HUDEP-2 (cell line): Measurements from ENCODE around the gene HAX1.
A peak's percentile ranks its signal among the peaks of the same experiment; 100 is the strongest.
"Not testable (repeated sequence)": the region's sequence is repeated elsewhere in the genome, so short reads cannot be mapped to it uniquely, and the experiment has no call there.

Experiments
- DNase-seq, 76 experiments: peaks; one replicate each; lab custom pipeline; 2025; ENCODE audit not compliant: unreplicated experiment in 76 of 76; lab: John Stamatoyannopoulos, UW

The HAX1 gene

DNA sequence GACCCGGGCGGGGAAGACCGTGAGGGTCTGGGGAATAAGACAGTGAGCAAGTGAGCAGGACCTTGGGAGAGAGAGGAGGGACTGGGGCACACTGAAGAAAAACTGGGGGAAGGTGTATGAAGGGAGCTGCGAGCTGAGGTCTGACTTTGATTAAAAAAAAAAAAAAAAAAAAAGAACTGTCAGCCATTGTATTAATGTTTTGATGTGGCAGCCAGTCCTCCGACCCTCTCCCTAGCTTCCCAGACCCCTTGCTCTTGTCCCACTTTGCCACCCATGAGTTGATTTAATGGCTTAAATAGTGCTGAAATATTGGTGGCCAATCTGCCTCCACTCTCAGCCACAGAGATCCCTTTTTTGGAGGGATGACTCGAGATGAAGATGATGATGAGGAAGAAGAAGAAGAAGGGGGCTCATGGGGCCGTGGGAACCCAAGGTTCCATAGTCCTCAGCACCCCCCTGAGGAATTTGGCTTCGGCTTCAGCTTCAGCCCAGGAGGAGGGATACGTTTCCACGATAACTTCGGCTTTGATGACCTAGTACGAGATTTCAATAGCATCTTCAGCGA is 652 bp downstream of the HAX1 start:
- DNase-seq: no peak

DNA sequence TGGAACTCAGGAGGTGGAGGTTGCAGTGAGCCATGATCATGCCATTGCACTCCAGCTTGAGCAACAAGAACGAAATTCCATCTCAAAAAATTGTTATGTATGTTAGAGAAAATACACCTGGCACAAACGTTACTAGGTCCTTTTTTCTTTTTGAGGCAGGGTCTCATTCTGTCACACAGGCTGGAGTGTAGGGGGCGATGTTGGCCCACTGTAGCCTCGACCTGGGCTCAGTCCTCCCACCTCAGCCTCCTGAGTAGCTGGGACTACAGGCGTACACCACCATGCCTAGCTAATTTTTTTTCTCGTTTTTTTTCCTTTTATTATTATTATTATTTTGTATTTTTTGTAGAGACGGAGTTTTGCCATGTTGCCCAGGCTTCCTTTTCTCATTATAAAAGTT is 4.4 kb downstream of the HAX1 start:
- peak in 14 of 76 experiments; percentile 1 to 27 (median 10) for DNase-seq

DNA sequence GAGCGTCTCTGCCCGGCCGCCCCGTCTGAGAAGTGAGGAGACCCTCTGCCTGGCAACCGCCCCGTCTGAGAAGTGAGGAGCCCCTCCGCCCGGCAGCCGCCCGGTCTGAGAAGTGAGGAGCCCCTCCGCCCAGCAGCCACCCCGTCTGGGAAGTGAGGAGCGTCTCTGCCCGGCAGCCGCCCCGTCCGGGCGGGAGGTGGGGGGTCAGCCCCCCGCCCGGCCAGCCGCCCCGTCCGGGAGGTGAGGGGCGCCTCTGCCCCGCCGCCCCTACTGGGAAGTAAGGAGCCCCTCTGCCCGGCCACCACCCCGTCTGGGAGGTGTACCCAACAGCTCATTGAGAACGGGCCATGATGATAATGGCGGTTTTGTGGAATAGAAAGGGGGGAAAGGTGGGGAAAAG is 15.2 kb downstream of the HAX1 start:
- not testable (repeated sequence) for DNase-seq

DNA sequence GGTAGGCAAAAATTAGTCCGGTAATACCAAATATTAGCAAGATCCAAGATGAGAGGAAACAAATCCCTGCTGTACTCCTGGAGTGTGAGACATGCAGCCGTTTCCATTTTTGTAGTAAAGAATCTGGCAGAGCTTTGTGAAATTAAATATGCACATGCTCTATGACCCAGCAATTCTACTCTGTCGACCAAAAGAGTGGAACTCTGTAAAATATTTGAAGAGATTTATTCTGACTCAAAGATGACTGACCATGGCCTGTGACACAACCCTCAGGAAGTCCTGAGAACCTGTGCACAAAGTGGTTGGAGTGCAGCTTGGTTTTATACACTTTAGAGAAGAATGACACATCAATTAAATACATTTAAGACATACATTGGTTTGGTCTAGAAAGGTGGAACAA is 16.2 kb downstream of the HAX1 start:
- no peak for DNase-seq

DNA sequence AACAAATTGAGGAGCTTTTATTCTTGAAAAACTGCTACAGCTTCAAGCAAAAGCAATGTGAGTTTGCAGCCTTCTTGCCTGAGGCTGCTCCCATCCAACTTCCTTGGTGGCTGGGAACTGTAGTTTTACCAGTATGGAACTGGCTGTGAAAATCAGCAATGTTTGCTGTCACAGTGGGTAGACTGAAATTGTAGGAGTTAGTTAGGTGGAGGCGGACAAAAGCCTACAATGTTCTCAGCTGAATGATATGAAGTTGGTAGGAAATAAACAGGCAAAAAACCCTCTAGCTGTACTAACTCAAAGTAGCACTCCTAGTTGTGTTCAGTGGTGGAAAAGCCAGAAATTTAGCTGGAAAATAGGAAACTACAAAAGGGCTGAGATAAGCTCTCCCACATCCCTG is 18.5 kb downstream of the HAX1 start:
- DNase-seq: no peak

DNA sequence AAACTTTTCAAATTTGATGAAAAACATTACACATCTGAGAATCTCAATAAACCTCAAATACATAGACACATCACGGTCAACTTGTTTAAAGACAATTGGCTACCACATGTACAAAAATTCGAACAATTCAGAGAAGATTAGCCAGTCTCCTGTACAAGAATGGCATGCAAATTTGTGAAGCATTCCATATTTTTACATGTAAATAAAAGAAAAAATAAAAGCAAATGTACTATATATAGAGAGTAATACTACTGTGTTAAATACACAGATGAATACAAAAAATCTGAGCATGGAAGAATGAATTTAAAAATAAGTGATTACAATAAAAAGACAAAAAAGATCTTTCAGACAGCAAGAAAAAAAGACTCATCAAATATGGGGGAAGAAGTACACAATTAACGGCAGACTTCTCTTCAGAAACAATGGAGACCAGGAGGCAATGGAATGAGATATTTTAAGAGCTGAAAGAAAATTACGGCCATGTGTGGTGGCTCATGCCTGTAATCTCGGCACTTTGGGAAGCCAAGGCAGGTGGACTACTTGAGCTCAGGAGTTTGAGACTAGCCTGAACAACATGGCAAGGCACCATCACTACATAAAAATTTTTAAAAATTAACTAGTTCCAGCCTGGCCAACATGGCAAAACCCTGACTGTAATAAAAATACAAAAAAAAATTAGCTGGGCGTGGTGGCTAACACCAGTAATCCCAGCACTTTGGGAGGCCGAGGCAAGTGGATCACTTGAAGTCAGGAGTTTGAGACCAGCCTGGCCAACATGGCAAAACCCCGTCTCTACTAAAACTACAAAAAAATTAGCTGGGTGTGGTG is 23.2 kb downstream of the HAX1 start:
- DNase-seq: no peak

DNA sequence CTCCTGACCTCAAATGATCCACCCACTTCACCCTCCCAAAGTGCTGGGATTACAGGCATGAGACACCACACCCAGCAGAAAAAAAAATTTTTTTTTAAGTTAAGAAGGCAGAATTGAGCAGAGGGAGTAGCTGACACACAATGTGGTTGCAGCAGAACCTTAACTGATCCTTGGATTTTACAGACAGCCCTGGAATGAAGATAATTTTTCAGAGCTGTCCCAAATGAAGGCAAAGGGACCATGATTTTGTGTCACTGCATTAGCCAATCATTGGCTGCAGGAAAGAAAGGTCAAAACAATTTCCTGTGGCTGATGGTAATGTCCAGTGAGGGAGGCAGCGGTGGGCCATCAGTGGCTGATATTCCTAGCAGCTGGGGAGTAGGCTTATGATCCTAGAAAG is 29.2 kb downstream of the HAX1 start:
- DNase-seq: no peak

DNA sequence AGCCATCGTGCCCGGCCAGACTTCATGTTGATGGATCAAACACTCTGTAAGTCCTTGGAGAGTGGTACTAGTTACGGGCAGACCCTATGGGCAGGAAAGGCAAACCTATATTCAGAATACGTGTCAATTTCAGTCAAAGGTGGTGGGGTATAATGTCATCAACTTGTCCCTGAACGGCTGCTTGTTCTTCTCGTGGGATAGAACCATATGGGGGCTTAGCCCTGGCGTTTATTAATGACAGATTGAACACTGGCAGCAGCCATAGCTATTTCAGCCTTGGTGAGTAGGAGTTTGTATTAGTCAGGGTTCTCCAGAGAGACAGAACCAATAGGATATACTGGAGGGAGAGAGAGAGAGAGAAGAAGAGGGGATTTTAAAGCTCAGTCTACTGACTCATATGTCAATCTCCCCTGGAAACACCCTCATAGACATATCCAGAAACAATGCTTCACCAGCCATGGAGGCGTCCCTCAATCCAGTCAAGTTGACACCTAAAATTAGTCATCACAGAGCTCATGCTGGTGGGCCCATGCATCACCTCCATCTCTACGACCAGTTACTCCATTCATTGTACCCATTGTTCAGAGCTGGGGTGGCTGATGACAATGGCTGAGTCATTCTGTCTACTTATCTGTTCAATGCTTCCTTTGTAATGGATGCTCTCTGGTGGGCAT is 32.4 kb downstream of the HAX1 start:
- no peak for DNase-seq

DNA sequence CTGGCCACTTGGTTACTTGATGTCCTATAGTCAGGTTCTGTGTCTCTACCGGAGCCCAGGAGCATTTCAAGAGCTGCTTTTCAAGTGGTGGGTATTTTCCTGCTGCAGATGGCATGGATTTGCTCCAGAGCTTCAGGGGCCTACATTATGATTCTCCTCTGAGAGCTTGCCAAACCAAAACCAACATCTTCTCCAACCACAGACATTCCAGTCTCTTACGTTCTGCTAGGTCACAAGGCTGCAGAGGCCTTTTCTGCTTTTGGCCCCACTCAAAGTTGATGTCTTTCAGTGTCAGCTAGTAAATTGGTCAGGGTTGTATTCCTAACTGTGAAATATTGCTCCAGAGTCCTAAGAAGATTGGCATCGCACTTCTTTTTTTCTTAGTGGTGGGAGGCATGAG is 33.7 kb downstream of the HAX1 start:
- DNase-seq: no peak

DNA sequence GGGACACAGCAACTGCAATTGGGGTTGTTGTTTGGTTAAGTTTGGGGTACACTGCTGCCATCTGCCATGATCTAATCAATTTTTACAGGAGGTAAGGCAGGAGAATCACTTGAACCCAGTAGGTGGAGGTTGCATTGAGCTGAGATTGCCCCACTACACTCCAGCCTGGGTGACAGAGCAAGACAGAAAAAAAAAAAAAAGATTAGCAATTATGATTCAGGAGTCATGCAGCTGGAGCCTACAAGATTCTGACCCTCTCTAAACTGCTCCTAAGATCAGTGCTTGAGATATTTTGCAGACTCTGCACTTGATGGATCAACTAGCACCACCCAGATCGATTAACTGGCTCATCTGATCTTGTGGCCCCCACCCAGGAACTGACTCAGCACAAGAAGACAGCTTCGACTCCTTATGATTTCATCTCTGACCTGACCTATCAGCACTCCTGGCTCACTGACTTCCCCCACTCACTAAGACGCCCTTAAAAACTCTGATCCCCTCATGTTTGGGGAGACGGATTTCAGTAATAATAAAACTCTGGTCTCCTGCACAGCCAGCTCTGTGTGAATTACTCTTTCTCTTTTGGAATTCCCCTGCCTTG is 35.3 kb downstream of the HAX1 start:
- DNase-seq: peak in 24 of 76 experiments; percentile 5 to 52 (median 21)

DNA sequence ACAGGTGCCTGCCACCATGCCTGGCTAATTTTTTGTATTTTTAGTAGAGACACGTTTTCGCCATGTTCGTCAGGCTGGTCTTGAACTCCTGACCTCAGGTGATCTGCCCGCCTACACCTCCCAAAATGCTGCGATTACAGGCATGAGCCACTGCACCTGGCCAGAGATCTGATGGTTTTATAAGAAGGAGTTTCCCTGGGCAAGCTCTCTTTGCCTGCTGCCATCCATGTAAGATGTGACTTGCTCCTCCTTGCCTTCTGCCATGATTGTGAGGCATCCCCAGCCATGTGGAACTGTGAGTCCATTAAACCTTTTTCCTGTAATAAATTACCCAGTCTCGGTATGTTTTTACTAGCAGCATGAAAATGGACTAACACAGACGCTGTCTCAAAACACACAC is 36.7 kb downstream of the HAX1 start:
- DNase-seq: not testable (repeated sequence)

DNA sequence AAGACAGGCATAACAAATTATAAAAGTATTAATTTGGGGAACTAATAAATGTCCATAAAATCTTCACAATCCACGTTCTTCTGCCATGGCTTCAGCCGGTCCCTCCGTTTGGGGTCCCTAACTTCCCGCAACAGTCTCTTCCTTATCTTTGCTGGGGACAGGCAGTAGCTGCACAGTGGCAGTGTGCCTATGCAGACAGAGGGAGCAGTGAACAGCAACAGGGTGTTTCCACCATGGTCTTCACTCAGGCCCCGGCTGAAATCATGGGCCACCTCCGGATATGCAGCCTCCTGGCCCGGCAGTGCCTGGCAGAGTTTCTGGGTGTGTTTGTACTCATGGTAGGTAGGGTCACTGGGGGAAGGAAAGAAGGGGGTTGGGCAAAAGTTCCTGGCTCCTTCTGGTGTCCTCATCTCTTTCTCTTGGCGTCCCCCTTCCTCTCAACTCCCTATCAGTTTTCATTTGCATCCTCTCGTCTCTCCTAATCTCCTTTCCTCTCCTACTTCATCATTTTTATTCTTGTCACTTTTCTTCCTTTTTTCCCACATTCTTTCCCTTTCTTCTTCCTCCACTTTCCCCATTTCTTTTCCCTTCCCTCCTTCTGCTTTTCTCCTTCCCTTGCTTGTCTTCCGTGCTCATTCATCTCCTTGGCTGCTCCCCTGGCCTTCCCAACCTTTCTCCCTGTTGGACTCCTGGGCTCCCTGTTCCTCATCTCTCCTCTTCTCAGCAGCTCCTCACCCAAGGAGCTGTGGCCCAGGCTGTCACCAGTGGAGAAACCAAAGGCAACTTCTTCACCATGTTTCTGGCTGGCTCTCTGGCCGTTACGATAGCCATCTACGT is 40.0 kb downstream of the HAX1 start:
- not testable (repeated sequence) for DNase-seq

DNA sequence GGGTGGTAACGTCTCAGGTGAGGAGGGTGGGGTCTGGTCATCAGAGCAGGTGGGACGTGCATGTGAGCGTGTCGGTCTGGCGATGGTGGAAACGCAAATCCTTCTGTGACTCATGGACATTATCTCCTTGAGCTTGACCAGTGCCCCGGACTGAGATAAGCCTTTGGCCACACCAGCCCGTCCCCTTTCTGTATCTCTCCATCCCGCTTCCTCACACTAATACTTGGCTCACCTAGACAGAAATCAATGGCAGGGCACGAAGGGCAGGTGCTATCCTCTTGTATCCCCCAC is 40.6 kb downstream of the HAX1 start:
- no peak for DNase-seq

DNA sequence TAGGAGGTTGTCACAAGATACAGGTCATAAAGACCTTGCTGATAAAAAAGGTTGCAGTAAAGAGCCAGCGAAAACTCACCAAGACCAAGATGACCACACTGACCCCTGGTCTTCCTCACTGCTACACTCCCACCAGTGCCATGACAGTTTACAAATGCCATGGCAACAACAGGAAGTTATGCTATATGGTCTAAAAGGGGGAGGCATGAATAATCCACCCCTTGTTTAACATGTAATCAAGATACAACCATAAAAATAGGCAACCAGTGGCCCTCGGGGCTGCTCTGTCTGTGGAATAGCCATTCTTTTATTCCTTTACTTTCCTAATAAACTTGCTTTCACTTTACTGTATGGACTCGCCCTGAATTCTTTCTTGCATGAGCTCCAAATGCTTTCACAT is 41.8 kb downstream of the HAX1 start:
- DNase-seq: not testable (repeated sequence)

DNA sequence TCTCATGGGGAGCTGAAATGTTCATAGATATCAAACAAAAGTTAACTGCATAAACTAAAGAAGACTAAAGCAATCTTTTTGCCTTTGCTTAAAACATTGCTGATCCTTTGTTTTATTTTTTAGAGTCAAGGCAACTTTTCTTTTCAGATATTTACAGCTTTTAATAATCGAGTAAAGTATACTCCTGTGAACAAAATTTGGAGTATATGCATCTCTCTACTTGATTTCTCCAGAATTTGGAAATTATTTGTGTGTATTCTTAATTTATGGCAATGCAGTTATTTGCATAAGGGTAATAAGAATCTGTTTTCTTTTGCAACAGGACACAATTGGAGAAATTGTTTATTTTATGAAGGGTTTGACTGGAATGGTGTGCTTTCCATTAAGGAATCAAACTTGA is 44.3 kb downstream of the HAX1 start:
- no peak for DNase-seq

DNA sequence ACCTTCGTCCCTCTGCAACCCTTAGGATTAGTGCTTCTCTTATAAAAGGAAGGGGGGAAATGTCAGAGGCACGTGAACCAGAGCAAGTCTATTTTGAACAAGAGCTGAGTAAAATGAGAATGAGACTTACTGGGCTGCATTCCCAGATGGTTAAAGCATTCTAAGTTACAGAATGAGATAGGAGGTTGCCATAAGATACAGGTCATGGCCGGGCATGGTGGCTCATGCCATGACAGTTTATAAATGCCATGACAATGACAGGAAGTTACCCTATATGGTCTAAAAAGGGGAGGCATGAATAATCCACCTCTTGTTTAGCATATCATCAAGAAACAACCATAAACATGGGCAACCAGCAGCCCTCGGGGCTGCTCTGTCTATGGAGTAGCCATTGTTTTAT is 46.0 kb downstream of the HAX1 start:
- no peak for DNase-seq

DNA sequence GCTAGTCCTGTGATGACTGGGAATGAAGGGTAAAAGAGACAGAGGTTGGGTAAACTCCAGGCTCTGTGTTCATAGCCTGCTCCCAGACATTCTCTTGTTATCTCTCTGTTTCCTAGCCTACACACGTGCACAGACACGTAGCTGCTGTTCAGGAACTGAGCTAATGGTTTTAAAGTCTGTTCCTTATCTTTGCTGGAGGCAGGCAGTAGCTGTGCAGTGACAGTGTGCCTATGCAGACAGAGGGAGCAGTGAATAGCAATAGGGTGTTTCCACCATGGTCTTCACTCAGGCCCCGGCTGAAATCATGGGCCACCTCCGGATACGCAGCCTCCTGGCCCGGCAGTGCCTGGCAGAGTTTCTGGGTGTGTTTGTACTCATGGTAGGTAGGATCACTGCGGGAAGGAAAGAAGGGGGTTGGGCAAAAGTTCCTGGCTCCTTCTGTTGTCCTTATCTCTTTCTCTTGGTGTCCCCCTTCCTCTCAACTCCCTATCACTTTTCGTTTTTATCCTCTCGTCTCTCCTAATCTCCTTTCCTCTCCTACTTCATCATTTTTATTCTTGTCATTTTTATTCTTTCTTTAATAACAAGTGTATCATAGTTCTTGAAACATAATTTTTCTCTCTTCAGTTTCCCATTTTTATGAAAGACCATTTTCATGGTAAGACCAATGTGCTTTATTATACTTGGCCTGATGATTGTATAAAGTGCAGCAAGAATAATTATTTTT is 48.6 kb downstream of the HAX1 start, which contains the start of gene AQP10:
TSS of gene AQP10 (plus strand) at position 212 of the 727 bp plus-strand sequence. CDS start at position 275, 63 bp downstream.
- DNase-seq: peak in 72 of 76 experiments; percentile 5 to 79 (median 51)

DNA sequence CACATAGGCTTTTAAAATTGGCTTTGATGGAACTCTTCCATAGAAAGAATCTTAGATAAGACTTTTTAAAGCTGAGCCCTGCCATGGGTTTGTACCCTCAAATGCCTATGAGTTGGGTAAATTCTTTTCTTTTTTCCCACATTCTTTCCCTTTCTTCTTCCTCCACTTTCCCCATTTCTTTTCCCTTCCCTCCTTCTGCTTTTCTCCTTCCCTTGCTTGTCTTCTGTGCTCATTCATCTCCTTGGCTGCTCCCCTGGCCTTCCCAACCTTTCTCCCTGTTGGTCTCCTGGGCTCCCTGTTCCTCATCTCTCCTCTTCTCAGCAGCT is 49.1 kb downstream of the HAX1 start:
- DNase-seq: not testable (repeated sequence)

DNA sequence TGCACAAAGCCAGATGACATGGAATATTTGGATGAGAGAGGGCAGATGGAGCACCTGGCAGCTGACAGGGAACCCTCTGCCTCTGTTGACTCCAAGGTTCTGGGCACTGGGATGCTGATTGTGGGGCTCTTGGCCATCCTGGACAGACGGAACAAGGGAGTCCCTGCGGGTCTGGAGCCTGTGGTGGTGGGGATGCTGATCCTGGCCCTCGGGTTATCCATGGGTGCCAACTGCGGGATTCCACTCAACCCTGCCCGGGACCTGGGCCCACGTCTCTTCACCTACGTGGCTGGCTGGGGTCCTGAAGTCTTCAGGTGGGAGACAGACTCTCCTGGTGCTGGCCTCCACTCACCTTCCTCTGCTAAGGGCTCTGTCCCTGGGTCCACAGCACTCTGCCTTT is 51.1 kb downstream of the HAX1 start:
- DNase-seq: no peak

DNA sequence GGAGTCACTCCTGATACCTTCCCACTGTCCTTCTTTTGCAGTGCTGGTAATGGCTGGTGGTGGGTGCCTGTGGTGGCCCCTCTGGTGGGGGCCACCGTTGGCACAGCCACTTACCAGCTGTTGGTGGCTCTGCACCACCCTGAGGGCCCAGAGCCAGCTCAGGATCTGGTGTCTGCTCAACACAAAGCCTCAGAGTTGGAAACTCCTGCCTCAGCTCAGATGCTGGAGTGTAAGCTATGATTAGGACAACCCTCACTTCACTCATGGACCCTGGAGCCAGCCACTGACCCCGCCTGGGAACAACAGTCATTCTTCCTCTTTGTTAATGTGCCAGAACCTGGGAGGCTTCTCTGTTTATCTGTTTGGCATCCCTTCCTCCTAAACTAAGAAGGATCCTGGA is 51.8 kb downstream of the HAX1 start:
- no peak for DNase-seq
